SK-MEL-5 (cell line): ENCODE data around the gene B4GALT1. TPM values are rescaled to one million over a fixed set of nuclear protein-coding genes. Genes with fewer than 3 reads are reported as not detected.

Experiments used
- DNase-seq: peaks from one replicate; pipeline ENCODE4 v3.0.0-alpha.2; 2016; ENCODE audit warnings: low read depth, low spot score
- in situ Hi-C: cut with HindIII; loops from 2 replicates; pipeline ENCODE4 v1.10.0; 2016; ENCODE audit warnings: low sequenced_read_pairs, high pct_unique_total_duplicates, low pct_unique_long_range_greater_than_20kb
- polyA plus RNA-seq, 2 experiments: library from polyadenylated mRNA; depleted of rRNA; stranded (reverse); fragments of >200 nt; gene quantifications; 2 replicates each; pipeline ENCODE4 v1.2.3, GENCODE V29; 2015
- total RNA-seq: library from RNA; depleted of rRNA; stranded (reverse); fragments of >200 nt; shearing (Covaris generic); gene quantifications from 2 replicates; pipeline ENCODE4 v1.2.3, GENCODE V29; 2014; rRNA removed

The B4GALT1 gene, protein sequence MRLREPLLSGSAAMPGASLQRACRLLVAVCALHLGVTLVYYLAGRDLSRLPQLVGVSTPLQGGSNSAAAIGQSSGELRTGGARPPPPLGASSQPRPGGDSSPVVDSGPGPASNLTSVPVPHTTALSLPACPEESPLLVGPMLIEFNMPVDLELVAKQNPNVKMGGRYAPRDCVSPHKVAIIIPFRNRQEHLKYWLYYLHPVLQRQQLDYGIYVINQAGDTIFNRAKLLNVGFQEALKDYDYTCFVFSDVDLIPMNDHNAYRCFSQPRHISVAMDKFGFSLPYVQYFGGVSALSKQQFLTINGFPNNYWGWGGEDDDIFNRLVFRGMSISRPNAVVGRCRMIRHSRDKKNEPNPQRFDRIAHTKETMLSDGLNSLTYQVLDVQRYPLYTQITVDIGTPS
- 11.7 and 12.7 TPM in 2 replicates for total RNA-seq
- polyA plus RNA-seq (2015; cell fraction: cytosol; rRNA removed): 51.6 and 63.8 TPM in 2 replicates
- 6.7 and 17.2 TPM in 2 replicates for polyA plus RNA-seq (2015; cell fraction: nucleus; rRNA removed)

DNA sequence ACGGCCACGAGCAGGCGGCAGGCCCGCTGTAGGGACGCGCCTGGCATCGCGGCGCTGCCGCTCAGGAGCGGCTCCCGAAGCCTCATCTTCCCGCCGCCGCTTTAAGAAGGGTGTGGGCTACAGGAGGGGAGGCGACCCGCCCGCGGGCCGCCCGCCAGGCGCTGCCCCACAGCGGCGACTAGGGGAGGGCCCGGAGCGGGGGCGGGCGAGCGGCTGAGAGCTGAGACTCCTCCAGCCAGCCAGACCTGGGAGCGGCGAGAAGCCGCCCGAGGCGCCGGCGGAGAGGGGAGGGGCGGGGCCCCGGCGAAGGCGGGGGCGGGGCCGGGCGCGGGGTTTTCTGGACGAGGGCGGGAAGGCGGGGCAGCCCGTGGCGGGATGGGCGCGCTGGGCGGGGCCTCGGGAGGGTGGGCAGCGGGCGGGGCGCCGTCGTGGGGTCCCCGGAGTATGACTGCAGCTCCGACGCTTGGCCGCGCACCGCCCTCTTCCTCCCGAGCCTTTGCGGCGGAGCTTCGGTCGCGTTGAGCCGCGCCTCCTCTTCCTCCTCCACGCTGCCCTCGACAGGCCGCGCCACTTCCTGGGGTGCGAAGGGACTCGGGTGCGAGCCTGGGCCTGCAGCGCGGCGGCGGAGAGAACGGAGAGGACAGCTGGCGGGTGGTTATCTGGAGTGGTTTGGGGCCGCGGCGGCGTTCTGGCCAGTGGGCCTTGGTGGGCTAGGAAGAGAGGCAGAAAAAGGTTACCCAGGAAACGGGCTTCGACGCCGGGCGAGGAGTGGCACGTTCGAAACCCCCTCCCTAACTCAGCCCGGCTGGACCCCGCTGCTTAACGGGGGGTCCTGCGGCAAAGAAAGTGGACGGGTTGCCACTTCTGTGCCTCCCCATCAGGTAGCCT is at the start of gene B4GALT1:
TSS of gene B4GALT1 (minus strand) at position 253 of the 888 bp plus-strand sequence. CDS start at position 86, 167 bp downstream.
- in situ Hi-C loops: no loop called here

DNA sequence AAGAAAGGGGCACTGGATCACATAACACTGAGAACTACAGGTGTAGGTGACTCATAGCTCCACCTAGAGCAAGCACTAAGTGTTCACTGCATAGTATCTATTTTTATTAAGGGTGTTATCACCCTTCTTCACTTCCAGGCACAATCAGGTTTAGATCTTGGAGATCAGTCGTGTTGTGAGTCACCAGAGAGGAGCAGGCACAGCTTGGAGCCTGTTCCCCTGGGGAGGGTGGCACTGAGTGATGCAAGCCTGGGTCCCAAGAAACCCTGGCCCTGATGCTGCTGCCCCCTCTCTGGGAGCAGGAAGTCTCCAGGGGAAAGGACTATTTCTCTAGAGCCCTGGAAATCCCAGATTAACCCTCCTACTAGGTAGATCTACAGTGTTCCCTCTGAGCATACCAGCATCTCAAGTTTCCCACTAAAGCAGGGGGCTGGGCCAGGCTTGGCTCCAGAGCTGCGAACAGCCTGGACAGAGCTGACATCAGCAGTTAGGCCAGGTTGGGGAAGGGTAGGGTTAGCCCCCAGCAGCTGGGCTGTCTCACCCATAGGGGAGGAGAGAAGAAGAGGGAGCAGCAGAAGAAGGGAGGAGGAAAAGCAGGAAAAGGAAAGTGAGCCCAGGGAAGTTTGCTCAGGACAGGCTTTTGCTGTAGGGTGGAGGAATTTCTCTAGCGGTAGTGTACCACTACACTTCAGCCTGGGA is 44.7 kb upstream of the B4GALT1 start:
- no peak for DNase-seq
- in situ Hi-C loops: no loop called here

More for the DNA sequence above, at the start of gene B4GALT1:
- peak; percentile 76 for DNase-seq

DNA sequence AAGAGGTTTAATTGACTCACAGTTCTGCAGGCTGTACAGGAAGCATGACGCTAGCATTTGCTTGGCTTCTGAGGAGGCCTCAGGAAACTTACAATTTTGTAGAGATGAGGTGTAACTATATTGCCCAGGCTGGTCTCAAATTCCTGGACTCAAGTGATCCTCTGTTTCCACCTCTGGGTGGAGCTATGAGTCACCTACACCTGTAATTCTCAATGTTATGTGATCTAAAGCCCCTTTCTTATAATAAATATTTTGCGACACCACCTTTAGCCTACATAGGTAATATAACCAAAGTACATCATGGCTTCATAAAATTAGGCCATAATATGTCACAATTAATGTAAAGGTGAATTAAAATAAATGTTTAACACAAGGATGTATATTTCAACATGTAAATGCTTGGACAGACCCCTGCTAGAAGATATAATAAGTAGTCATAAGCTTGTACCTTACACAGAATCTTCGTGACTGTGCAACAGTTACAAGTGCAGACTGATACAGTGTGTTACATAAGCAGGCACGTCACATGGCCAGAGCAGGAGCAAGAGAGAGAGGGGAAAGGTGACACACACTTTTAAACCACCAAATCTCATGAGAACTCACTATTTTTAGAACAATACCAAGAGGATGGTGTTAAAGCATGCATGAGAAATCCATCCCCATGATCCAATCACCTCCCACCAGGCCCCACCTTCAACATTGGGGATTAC is 43.0 kb upstream of the B4GALT1 start:
- no peak for DNase-seq
- in situ Hi-C loops: no loop called here

DNA sequence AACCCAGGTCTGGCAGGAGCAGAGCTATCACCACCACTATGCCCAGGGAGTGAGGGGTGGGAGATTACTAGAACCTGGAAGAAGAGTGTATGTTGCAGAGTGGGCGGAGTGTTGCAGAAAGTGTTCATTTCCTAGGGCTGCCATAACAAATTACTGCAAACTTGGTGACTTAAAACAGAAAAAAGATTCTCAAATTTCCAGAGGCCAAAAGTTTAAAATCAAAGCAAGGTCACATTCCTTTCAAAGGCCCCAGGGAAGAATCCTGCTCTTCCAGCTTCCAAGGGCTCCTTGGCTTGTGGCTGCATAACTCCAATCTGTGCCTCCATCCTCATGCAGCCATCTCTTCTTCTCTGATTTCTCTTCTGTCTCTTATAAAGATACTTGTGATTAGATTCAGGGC is 42.3 kb upstream of the B4GALT1 start:
- no peak for DNase-seq
- in situ Hi-C loops: no loop called here

DNA sequence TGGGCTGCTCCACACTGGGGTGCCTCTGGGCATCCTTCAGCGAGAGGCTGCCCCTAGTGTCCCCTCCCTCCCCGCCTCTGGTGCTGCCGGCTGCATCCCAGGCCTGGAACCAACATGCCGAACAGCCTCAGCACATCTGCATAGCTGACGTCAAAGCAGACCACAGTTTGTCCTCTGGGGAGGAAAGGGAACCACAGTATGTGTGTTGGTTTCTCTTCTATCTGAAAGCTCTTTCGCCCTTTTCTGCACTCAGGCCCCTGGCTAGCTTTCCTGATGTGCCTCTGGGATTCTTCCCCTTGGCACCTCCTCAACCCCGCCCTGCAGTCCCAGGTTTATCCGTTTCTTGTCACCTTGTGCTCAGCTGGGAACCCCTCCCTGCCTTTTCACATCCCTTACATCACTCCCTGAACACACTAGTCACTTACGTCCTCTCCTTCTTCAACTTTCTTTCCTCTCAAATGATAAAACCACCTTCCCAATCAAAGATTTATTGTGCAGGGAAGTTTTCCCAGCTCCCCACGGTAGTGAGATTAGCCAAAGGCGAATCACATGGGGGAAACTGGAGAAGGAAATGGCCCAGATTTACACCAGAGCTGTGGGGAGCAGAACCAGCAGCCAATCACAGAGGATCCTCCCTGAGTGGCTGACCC is 35.5 kb upstream of the B4GALT1 start:
- DNase-seq: peak; percentile 89
- in situ Hi-C loops: no loop called here

DNA sequence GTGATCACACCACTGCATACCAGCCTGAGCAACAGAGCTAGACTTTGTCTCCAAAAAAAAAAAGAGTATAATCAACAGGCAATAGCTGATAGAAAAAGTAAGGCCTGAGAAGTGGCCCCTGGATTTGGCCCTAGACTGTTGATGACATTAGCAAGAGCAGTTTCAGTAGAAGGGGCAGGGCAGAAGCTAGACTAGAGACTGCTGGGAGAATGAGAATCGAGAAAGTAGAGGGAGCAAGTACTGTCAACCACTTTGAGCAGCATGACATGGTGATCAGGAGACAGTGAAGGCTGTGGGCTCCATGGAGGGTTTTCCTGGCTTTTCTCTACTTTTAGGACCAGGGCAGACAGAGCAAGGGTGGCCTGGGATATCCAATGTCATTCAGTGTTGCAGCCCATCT is 34.9 kb upstream of the B4GALT1 start:
- in situ Hi-C loops: no loop called here
- DNase-seq: no peak

DNA sequence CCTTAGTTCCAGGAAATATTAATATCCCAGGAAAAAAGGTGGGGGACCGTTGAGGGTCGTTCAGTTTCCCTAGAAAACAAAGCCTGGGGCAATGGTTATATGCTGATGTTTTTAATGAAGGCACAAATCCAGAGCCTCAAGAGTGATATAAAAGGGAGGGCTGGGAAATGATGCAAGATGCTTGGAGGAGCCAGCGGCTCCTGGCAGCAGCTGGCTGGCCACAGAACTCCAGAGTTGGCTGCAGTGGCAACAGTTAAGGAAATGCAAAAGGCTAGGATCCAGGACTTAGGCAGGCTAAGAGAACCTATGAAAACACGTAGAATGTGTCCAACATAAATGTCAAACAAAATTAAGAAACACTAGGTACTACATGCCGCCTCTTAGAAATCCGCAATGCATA is 31.0 kb upstream of the B4GALT1 start:
- in situ Hi-C loops: no loop called here
- DNase-seq: no peak

DNA sequence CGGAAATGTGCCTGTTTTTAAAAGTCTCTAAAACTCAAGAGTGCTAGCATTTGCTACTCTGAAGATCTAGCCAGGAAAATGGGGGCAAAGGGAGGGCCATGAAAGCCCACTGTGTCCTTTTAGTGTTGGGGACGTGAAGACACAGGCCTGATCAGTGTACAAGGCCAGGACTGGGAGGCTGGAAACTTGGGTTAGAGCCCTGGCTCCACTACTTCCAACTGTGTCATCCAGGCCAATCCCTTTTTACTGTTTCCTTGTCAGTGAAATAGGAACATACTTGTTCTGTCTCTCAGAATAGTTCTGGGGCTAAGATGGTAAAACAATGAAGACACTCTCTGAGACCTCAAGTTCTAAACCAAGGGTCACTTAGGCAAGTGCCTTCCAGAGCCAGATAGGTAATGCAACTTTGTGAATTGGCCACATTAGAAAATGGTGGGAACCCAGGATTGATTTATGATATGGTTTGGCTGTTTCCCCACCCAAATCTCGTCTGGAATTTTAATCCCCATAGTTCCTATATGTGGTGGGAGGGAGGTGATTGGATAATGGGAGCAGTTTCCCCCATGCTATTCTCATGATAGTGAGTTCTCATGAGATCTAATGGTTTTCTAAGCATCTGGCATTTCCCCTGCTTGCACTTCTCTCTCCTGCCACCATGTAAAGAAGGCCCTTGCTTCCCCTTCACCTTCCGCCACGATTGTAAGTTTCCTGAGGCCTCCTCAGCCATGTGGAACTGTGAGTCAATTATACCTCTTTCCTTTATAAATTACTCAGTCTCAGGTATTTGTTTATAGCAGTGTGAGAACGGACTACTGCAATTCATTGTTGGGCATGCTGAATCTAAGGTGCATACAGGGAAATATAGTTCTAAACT is 30.4 kb upstream of the B4GALT1 start:
- no peak for DNase-seq
- in situ Hi-C loops: no loop called here

DNA sequence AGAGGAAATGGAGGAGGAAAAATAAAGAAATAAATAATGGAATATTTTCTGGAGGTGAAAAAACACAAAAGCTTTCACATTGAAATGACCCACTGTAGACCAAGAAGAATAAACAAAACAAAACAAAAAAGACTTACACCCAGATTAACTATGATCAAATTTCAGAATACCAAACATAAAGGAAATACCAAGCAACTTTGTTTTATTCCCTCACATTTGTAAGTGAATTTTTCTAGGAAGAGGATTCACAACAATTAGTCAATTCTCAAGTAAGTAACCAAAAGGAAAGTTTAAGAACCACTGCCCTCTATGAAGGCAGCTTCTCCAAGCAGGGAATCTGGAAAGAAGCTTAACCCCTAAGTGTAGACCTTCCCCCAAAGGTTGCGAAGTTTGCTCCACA is 29.6 kb upstream of the B4GALT1 start:
- no peak for DNase-seq
- in situ Hi-C loops: no loop called here

DNA sequence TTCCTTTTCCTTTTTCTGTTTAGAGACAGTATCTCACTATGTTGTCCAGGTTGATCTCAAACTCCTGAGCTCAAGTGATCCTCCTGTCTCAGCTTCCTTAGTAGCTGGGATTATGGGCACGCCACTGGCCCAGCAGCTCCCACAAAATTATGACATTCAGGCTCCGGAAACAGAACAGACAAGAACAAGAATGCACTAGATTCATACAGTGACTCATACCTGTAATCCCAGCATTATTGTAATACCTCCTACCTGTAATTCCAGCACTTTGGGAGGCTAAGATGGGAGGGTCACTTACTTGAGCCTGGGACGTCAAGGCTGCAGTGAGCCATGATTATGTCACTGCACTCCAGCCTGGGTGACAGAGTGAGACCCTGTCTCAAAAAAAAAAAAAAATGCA is 26.7 kb upstream of the B4GALT1 start:
- in situ Hi-C loops: no loop called here

DNA sequence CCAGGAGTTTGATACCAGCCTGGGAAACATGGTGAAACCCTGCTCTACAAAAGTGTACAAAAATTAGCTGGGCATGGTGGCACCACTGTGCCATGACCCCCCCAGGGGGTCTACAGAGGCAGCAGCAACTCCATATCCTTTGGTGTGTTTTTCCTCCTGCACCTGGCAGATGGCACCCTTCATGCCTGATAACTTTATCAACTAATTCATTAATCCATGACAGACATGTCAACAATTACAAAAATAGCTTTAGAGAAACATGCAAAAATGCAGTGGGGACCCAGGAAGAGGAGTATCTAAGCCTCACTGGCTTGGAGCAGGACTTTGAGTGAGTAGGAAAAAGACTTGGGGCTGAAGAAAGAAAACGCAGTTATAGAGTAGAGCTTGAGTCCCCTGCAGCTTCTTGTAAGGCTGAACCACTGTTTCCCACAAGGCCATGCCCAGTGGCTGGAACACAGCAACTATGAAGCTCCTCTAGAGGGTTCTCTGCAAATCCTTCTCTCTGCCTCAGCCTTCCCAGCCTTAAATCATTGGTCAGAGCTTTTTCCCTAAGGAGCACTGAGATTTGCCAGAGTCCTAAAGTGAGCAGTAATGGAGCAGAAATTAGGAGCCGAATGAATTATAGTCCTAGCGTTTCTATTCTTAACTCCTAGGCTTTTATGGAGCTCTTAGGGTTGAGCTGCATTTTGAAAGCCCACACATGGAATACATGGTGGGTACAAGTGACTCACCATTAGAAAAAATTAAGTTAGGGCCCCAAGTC is 25.5 kb upstream of the B4GALT1 start:
- in situ Hi-C loops: no loop called here
- DNase-seq: peak; percentile 27

More for the DNA sequence above, 26.7 kb upstream of the B4GALT1 start:
- no peak for DNase-seq

DNA sequence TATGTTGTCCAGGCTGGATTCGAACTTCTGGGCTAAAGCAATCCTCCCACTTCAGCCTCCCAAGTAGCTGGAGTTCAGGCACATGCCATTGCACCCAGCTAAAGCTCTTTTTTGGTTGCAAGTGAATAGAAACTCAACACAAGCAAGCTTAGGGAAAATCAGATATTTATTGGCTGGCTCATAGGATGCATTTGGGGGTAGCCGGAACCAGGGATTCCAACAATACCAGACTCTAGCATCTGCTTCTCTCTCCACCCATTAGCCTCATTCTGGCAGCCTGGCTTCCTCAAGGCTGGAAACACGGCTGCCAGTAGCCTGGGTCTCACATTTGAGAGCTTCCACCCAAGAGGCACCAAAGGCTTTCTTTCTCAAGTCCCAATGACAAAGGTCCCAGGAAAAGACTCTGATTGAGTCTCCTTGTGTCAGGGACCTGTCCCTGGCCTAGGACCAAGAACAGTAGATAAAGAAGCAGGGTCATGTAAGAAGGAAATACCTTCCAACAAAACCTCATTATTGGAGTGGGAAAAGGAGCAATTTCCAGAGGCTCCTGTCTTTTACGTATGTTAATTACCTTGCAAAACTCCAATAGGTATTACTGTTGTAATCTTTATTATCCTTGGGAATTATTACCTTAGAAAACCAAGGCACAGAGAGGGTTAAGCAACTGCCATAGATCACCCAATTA is 23.0 kb upstream of the B4GALT1 start:
- in situ Hi-C loops: no loop called here
- DNase-seq: no peak

DNA sequence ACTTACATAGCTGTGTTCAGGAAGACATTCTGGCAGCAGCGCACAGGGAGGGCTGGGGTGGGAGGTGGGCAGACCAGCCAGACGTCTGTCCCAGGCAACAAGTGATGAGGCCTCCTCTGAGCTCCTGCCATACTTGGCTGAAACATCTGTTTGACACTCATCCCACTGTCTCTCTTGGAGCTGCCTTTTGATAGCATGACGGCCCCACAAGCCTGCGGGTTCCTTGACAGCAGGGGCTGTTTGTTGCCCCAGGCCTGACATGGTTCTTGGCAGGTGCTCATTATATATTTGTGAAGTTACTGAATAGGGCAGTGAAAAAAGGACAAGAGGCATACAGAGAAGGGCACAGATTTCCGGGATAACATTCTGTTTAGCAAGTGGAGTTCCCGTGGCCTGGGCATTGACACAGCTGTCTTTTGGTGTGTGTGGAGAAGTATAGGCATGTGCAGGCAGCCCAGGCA is 22.2 kb upstream of the B4GALT1 start:
- in situ Hi-C loops: no loop called here

DNA sequence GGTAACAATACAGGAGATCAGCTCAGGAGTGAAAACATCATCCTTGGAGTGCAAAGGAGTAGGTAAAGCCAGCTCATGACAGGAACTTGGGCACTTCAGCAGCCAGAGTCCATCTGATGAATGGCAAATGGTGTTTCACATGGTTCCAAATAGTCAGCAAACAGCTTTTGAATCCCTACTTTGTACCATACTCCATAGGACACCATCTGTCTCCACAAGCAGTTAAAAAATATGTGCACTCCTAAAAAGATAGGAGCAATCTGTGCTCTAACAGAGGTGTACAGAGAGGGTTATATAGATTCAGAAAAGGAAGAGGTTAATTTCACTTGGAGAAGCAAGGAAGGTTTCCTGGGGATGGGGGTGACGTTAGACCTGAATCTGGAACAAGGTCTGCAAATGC is 21.6 kb upstream of the B4GALT1 start:
- in situ Hi-C loops: no loop called here
- DNase-seq: no peak

More for the DNA sequence above, 22.2 kb upstream of the B4GALT1 start:
- DNase-seq: no peak
